HG03066 (cell line): Measurements from ENCODE around the gene LGALS16.
"Not testable (repeated sequence)": the region's sequence is repeated elsewhere in the genome, so short reads cannot be mapped to it uniquely, and the experiment has no call there.

Experiments
- ATAC-seq: cut with Tn5 transposase; IDR thresholded peaks from one replicate; pipeline ENCODE4 v1.9.1; 2021; ENCODE audit warnings: low read depth; ENCODE audit not compliant: unreplicated experiment

The LGALS16 gene

GRCh38 chr19:39655613-39656012, at the start of gene LGALS16:
Gene LGALS16, plus strand, starts transcription at chr19:39655913. Its CDS starts 49 bp downstream, at chr19:39655962.
- ATAC-seq, result no peak

GRCh38 chr19:39607021-39607420, 48.7 kb upstream of the LGALS16 start:
- no peak for ATAC-seq

- no peak for ATAC-seq
Observed at GRCh38 chr19:39607561-39607960, 48.2 kb upstream of the LGALS16 start.

GRCh38 chr19:39613597-39613996, 42.1 kb upstream of the LGALS16 start:
- no peak for ATAC-seq

GRCh38 chr19:39617745-39618144, 38.0 kb upstream of the LGALS16 start:
- no peak for ATAC-seq

- no peak for ATAC-seq
Observed at GRCh38 chr19:39623946-39624345, 31.8 kb upstream of the LGALS16 start.

GRCh38 chr19:39627631-39628030, 28.1 kb upstream of the LGALS16 start:
- ATAC-seq, result not testable (repeated sequence)

- ATAC-seq, result no peak
Observed at GRCh38 chr19:39631178-39631577, 24.5 kb upstream of the LGALS16 start.

GRCh38 chr19:39631626-39632025, 24.1 kb upstream of the LGALS16 start:
- ATAC-seq, result no peak

- no peak for ATAC-seq
Observed at GRCh38 chr19:39637891-39638290, 17.8 kb upstream of the LGALS16 start.

GRCh38 chr19:39641773-39642172, 13.9 kb upstream of the LGALS16 start:
- no peak for ATAC-seq

- ATAC-seq, result no peak
Observed at GRCh38 chr19:39643591-39643990, 12.1 kb upstream of the LGALS16 start.

GRCh38 chr19:39645800-39646411, 9.8 kb upstream of the LGALS16 start:
- ATAC-seq, result no peak

- no peak for ATAC-seq
Observed at GRCh38 chr19:39647918-39648317, 7.8 kb upstream of the LGALS16 start.

- ATAC-seq, result no peak
Observed at GRCh38 chr19:39659791-39660190, 4.1 kb downstream of the LGALS16 start.

- no peak for ATAC-seq
Observed at GRCh38 chr19:39660661-39661060, 4.9 kb downstream of the LGALS16 start.

GRCh38 chr19:39661565-39661964, 5.9 kb downstream of the LGALS16 start:
- no peak for ATAC-seq

GRCh38 chr19:39669860-39670259, 14.1 kb downstream of the LGALS16 start:
- ATAC-seq, result not testable (repeated sequence)

GRCh38 chr19:39670998-39671397, 15.3 kb downstream of the LGALS16 start:
- ATAC-seq, result no peak

GRCh38 chr19:39671739-39672363, 16.1 kb downstream of the LGALS16 start:
- no peak for ATAC-seq

- ATAC-seq, result no peak
Observed at GRCh38 chr19:39672473-39672872, 16.8 kb downstream of the LGALS16 start.

- not testable (repeated sequence) for ATAC-seq
Observed at GRCh38 chr19:39673862-39674261, 18.1 kb downstream of the LGALS16 start.
